Sigmoid colon (tissue), 7 donors: Measurements from ENCODE around the gene GMDS. TPM values are rescaled to one million over a fixed set of nuclear protein-coding genes. Genes with fewer than 3 reads are reported as not detected.

Source experiments
- DNase-seq: peaks from one replicate; pipeline ENCODE4 v3.0.0-alpha.2; 2019
- H3K27ac ChIP-seq, 4 donors: fragments of 200-600 bp; sonication (generic); one replicate each; pipeline ENCODE4 v1.5.1; 2016 to 2019; ENCODE audit warnings: mild to moderate bottlenecking in 1 of 4
- H3K27me3 ChIP-seq, 3 donors: fragments of 200-600 bp; sonication (generic); one replicate each; pipeline ENCODE4 v1.5.1; 2019; ENCODE audit warnings: mild to moderate bottlenecking in 1 of 3
- H3K36me3 ChIP-seq, 4 donors: fragments of 200-600 bp; sonication (generic); one replicate each; pipeline ENCODE4 v1.5.1; 2016 to 2019
- H3K4me1 ChIP-seq, 4 donors: fragments of 200-600 bp; sonication (generic); one replicate each; pipeline ENCODE4 v1.5.1; 2017 to 2019
- H3K4me3 ChIP-seq, 4 donors: fragments of 200-600 bp; sonication (generic); one replicate each; pipeline ENCODE4 v1.5.1; 2017 to 2019; ENCODE audit warnings: mild to moderate bottlenecking in 2 of 4, moderate library complexity in 1 of 4
- H3K9me3 ChIP-seq, 4 donors: fragments of 200-600 bp in 3 of 4; sonication (generic) in 3 of 4; one replicate each; pipeline versions ENCODE4 v1.5.1 to v1.6.1; 2013 to 2019
- CTCF ChIP-seq, 4 experiments: fragments of 450-650 bp in 3 of 4; fragments of 200-600 bp in 1 of 4; IDR thresholded peaks; one replicate each; pipeline ENCODE4 v1.5.1; 2016 to 2019; ENCODE audit warnings: antibody characterized with exemption in 4 of 4, mild to moderate bottlenecking in 3 of 4, moderate library complexity in 2 of 4
- EP300 ChIP-seq, 4 donors: sonication (generic); formaldehyde crosslinking; IDR thresholded peaks; one replicate each; pipeline ENCODE4 v1.6.1; 2017; ENCODE audit warnings: antibody characterized with exemption in 4 of 4
- POLR2A ChIP-seq, 2 donors: fragments of 450-650 bp; IDR thresholded peaks; one replicate each; pipeline ENCODE4 v1.6.1; 2016; ENCODE audit warnings: antibody characterized with exemption in 2 of 2, mild to moderate bottlenecking in 2 of 2, moderate library complexity in 2 of 2
- POLR2AphosphoS5 ChIP-seq, 4 donors: sonication (generic); formaldehyde crosslinking; IDR thresholded peaks; one replicate each; pipeline ENCODE4 v1.6.1; 2017; ENCODE audit warnings: antibody characterized with exemption in 4 of 4
- WGBS, 2 donors: extraction: QIAGEN DNeasy Blood & Tissue Kit; methylation state at CpG; one replicate each; pipeline ENCODE4 v1.1.7; 2013; 5-methylcytosine and 5-hydroxymethylcytosine counted together
- intact Hi-C: fragments of 100-400 bp; cut with DNase I; formaldehyde crosslinking; loops from one replicate; pipeline ENCODE4 v1.15.1; 2023
- polyA plus RNA-seq, 3 donors: library from polyadenylated mRNA; stranded (reverse); fragments of 200-250 nt; gene quantifications; one replicate each; pipeline ENCODE4 v1.2.3, GENCODE V29; 2013
- total RNA-seq, 4 donors: library from RNA; depleted of rRNA; stranded (reverse); fragments of >200 nt; gene quantifications; one replicate each; pipeline ENCODE4 v1.1.0, GENCODE V29; 2016
- donor health status: healthy with polysubstance abuse.
- donor health status: Bipolar disorder and iron deficiency.
- donor health status: healthy.

GMDS gene
- total and polyA plus RNA-seq, 7 donors, result 3.1 to 173 (median 9.4) TPM

- Histone ChIP-seq H3K4me3 (no peak overlapping the region), H3K4me1 (no peaks in the 10 kb centered on the region), H3K36me3 (no peaks in the 10 kb centered on the region), H3K9me3 (no peaks in the 10 kb centered on the region), H3K27ac (no peak overlapping the region), H3K27me3 (no peaks in the 10 kb centered on the region)
- intact Hi-C loops, result no loop called here
- 93 to 94% methylated on average over 13 of the region's 13 CpGs for WGBS, 2 donors
- DNase-seq, result no peak
- TF ChIP-seq POLR2AphosphoS5 (IDR thresholded peaks at IDR 0.05) (no peak), CTCF (IDR thresholded peaks at IDR 0.05) (no peak), POLR2A (IDR thresholded peaks at IDR 0.05) (no peak), EP300 (IDR thresholded peaks at IDR 0.05) (no peak)
Observed at GRCh38 chr6:1960486-1961142, 284.8 kb downstream of the GMDS start.

GRCh38 chr6:1958257-1958656, 287.1 kb downstream of the GMDS start:
- H3K4me3 ChIP-seq, result no peak overlapping the region
- H3K4me1 ChIP-seq, result no peaks in the 10 kb centered on the region
- no peaks in the 10 kb centered on the region for H3K9me3 ChIP-seq
- no peak for DNase-seq
- H3K27me3 ChIP-seq, result no peaks in the 10 kb centered on the region
- no peaks in the 10 kb centered on the region for H3K36me3 ChIP-seq
- intact Hi-C loops, result no loop called here
- TF ChIP-seq CTCF (IDR thresholded peaks at IDR 0.05) (no peak), EP300 (IDR thresholded peaks at IDR 0.05) (no peak), POLR2AphosphoS5 (IDR thresholded peaks at IDR 0.05) (no peak), POLR2A (IDR thresholded peaks at IDR 0.05) (no peak)
- WGBS, 2 donors, result 69 to 91% methylated on average over 4 of the region's 4 CpGs
- H3K27ac ChIP-seq, result no peak overlapping the region

- Histone ChIP-seq H3K27me3 (no peaks in the 10 kb centered on the region), H3K36me3 (no peaks in the 10 kb centered on the region), H3K4me1 (no peaks in the 10 kb centered on the region), H3K9me3 (no peaks in the 10 kb centered on the region), H3K4me3 (no peak overlapping the region), H3K27ac (no peak overlapping the region)
- intact Hi-C loops, result no loop called here
- no peak for DNase-seq
- 72 to 94% methylated on average over 5 of the region's 5 CpGs for WGBS, 2 donors
- TF ChIP-seq POLR2AphosphoS5 (IDR thresholded peaks at IDR 0.05) (no peak), EP300 (IDR thresholded peaks at IDR 0.05) (no peak), POLR2A (IDR thresholded peaks at IDR 0.05) (no peak), CTCF (IDR thresholded peaks at IDR 0.05) (no peak)
Observed at GRCh38 chr6:1957746-1958145, 287.7 kb downstream of the GMDS start.

GRCh38 chr6:1952740-1953360, 292.6 kb downstream of the GMDS start:
- TF ChIP-seq CTCF (IDR thresholded peaks at IDR 0.05) (no peak), POLR2AphosphoS5 (IDR thresholded peaks at IDR 0.05) (no peak), POLR2A (IDR thresholded peaks at IDR 0.05) (no peak), EP300 (IDR thresholded peaks at IDR 0.05) (no peak)
- intact Hi-C loops, result no loop called here
- Histone ChIP-seq H3K27ac (no peak overlapping the region), H3K9me3 (no peaks in the 10 kb centered on the region), H3K4me1 (no peaks in the 10 kb centered on the region), H3K4me3 (no peak overlapping the region), H3K27me3 (no peaks in the 10 kb centered on the region), H3K36me3 (no peaks in the 10 kb centered on the region)
- 97% methylated on average over 14 of the region's 14 CpGs for WGBS, 2 donors
- no peak for DNase-seq
